ENCODE results near the gene TMEM121. TPM values are rescaled to one million over a fixed set of nuclear protein-coding genes. Genes with fewer than 3 reads are reported as not detected.

The TMEM121 gene
- total RNA-seq, 4 donors from 2014 or later = 1.7 to 4.2 (median 2.7) TPM

DNA sequence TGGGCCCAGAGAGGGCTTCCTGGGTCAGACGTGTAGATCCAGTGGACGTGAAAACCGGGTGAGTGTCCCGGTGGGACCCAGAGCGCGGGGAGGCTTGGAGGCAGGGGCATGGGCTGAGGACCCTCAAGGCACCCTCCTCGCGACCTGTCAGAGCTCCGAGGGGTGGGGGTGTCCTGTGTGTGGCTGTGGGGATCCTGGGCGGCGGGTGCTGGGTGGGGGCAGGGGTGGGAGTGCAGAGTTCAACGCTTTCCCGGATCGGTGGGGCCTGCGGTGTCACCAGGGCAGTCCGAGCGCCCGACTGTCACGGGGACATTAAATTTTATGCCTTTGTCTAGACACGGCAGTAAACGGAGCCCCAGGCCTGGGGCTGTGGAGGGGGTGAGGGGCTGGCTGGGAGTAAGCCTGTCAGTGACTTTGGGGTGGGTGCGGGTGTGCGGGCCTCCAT, 1.0 kb downstream of the TMEM121 start:
- peak overlapping the region; percentile 70 for H3K4me3 ChIP-seq
- TF ChIP-seq POLR2AphosphoS5 (IDR thresholded peaks at IDR 0.05) (no peak), EP300 (IDR thresholded peaks at IDR 0.05) (no peak), POLR2A (IDR thresholded peaks at IDR 0.05) (no peak)
- TF ChIP-seq, protein P1, sequence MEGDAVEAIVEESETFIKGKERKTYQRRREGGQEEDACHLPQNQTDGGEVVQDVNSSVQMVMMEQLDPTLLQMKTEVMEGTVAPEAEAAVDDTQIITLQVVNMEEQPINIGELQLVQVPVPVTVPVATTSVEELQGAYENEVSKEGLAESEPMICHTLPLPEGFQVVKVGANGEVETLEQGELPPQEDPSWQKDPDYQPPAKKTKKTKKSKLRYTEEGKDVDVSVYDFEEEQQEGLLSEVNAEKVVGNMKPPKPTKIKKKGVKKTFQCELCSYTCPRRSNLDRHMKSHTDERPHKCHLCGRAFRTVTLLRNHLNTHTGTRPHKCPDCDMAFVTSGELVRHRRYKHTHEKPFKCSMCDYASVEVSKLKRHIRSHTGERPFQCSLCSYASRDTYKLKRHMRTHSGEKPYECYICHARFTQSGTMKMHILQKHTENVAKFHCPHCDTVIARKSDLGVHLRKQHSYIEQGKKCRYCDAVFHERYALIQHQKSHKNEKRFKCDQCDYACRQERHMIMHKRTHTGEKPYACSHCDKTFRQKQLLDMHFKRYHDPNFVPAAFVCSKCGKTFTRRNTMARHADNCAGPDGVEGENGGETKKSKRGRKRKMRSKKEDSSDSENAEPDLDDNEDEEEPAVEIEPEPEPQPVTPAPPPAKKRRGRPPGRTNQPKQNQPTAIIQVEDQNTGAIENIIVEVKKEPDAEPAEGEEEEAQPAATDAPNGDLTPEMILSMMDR (IDR thresholded peaks at IDR 0.05) = no peak
- whole genome bisulfite sequencing = 5% methylated on average over 9 of the region's 23 CpGs
- no peaks in the 10 kb centered on the region for H3K36me3 ChIP-seq
- H3K27me3 ChIP-seq = peaks cover 13% of the 10 kb centered on the region
- H3K4me1 ChIP-seq = peaks cover 35% of the 10 kb centered on the region
- no peaks in the 10 kb centered on the region for H3K9me3 ChIP-seq
- DNase-seq (ENCODE audit: low spot score in 2 of 2) = peak in 1 of 2 donors; percentile 66
- no peak overlapping the region for H3K27ac ChIP-seq

DNA sequence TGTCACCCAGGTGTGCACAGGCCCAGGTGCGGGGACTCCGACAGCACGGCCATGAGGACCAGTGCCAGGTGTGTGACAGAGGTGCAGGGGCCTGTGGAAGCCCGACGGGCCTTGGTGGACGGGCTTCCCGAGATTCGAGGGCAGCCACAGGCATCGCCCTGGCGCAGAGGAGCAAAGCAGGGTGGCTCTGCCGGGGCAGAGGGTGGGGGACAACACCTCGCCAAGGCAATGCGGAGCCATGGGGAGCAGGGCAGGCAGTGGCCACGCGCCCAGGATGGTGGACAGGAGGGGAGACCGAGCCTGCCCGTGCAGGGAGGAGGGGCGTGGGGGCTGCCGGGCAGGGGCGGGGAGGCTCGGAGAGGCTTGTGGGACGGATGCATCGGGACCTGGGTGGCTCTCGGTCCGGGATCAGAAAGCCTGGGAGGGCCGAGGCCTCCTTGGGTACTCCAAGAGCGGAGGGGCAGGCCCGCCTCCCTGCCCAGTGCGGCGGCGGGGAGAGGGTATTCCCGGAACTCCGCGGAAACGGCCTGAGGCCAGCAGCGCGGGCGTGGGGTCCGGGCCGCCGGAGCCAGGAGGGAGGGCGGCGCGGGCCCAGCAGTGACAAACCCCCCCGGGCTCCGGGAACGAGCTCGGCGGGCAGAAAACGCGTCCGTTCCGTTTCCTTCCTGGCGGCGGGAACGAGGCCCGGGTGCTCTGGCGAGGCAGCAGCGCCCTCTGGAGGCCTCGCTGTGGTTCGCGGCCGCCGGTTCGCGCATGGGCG, 1.6 kb downstream of the TMEM121 start:
- peak in 1 of 2 donors; percentile 85 for DNase-seq (ENCODE audit: low spot score in 2 of 2)
- no peaks in the 10 kb centered on the region for H3K9me3 ChIP-seq
- 23% methylated on average over 13 of the region's 67 CpGs for WGBS
- H3K4me3 ChIP-seq = peak overlapping the region; percentile 70
- no peaks in the 10 kb centered on the region for H3K36me3 ChIP-seq
- peaks cover 35% of the 10 kb centered on the region for H3K4me1 ChIP-seq
- no peak overlapping the region for H3K27ac ChIP-seq
- peaks cover 13% of the 10 kb centered on the region for H3K27me3 ChIP-seq
- no peak for TF ChIP-seq EP300 (IDR thresholded peaks at IDR 0.05)
- no peak for TF ChIP-seq POLR2A (IDR thresholded peaks at IDR 0.05)
- peak in 1 of 3 donors; percentile 53 for TF ChIP-seq POLR2AphosphoS5 (IDR thresholded peaks at IDR 0.05)
- TF ChIP-seq, protein P1 (IDR thresholded peaks at IDR 0.05) = peak; percentile 58 to 97

DNA sequence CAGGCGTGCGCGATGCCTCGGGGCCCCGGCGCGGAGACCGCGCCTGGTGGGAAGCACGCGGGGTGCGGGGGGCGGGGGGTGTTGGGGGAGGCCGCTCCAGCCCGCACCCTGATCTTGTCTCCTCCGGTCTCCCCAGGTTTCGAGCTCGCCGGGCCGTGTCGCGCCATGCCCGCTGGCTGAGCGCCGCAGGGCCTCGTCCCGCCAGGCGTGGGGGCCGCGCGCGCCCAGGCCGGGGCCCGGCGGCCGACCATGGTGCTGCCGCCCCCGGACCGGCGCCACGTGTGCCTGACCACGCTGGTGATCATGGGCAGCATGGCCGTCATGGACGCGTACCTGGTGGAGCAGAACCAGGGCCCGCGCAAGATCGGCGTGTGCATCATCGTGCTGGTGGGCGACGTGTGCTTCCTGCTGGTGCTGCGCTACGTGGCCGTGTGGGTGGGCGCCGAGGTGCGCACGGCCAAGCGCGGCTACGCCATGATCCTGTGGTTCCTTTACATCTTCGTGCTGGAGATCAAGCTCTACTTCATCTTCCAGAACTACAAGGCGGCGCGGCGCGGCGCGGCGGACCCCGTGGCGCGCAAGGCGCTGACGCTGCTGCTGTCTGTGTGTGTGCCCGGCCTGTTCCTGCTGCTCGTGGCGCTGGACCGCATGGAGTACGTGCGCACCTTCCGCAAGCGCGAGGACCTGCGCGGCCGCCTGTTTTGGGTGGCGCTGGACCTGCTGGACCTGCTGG, 2.4 kb downstream of the TMEM121 start:
- DNase-seq (ENCODE audit: low spot score in 2 of 2) = peak in 1 of 2 donors; percentile 66
- WGBS = 50% methylated on average over 25 of the region's 89 CpGs
- Histone ChIP-seq H3K36me3 (no peaks in the 10 kb centered on the region), H3K9me3 (no peaks in the 10 kb centered on the region), H3K27ac (no peak overlapping the region), H3K4me3 (peak overlapping the region; percentile 70), H3K27me3 (peaks cover 13% of the 10 kb centered on the region), H3K4me1 (peaks cover 35% of the 10 kb centered on the region)
- TF ChIP-seq POLR2A (IDR thresholded peaks at IDR 0.05) (no peak), EP300 (IDR thresholded peaks at IDR 0.05) (no peak)

DNA sequence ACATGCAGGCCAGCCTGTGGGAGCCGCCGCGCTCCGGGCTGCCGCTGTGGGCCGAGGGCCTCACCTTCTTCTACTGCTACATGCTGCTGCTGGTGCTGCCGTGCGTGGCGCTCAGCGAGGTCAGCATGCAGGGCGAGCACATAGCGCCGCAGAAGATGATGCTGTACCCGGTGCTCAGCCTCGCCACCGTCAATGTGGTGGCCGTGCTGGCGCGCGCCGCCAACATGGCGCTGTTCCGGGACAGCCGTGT, 2.9 kb downstream of the TMEM121 start:
- no CpG with 5 or more reads among the region's 24 CpGs for WGBS

DNA sequence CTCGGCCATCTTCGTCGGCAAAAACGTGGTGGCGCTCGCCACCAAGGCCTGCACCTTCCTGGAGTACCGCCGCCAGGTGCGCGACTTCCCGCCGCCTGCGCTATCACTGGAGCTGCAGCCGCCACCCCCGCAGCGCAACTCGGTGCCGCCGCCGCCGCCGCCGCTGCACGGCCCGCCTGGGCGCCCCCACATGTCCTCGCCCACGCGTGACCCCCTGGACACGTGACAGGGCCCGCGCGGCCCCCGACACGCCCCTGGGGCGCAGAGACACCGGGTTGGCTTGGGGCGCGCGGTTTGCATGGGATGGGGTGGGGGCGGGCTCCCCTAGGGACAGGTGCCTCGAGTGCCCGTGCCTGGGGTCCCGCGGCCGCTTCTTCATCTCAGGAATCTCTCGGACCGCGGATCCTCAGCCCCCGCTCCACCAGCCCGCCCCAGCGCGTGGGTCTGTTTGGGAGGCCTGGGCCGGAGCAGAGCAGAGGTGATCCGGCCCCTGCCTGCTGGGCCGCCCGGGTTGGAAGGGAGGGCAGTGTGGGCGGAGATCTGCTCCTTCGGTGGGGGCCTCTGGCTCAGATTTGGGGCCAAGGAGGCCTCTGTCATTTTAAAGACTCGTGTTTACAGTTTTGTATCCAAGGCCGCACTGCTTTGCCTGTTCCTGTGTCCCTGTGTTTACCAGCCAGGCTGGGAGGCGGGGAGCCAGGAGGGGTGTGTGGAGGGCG, 3.3 kb downstream of the TMEM121 start:
- Histone ChIP-seq H3K36me3 (no peaks in the 10 kb centered on the region), H3K27me3 (peaks cover 18% of the 10 kb centered on the region), H3K27ac (no peak overlapping the region), H3K9me3 (no peaks in the 10 kb centered on the region), H3K4me1 (peaks cover 35% of the 10 kb centered on the region), H3K4me3 (no peak overlapping the region)
- DNase-seq (ENCODE audit: low spot score in 2 of 2) = peak in 1 of 2 donors; percentile 72
- WGBS = no CpG with 5 or more reads among the region's 63 CpGs
- no peak for TF ChIP-seq POLR2AphosphoS5 (IDR thresholded peaks at IDR 0.05)
- no peak for TF ChIP-seq POLR2A (IDR thresholded peaks at IDR 0.05)
- TF ChIP-seq EP300 (IDR thresholded peaks at IDR 0.05) = no peak
- TF ChIP-seq, protein P1 (IDR thresholded peaks at IDR 0.05) = no peak

More for the DNA sequence above, 2.9 kb downstream of the TMEM121 start:
- Histone ChIP-seq H3K27me3 (peaks cover 13% of the 10 kb centered on the region), H3K27ac (no peak overlapping the region), H3K4me1 (peaks cover 35% of the 10 kb centered on the region), H3K36me3 (no peaks in the 10 kb centered on the region), H3K9me3 (no peaks in the 10 kb centered on the region), H3K4me3 (peak overlapping the region; percentile 70)
- TF ChIP-seq POLR2AphosphoS5 (IDR thresholded peaks at IDR 0.05) = no peak
- TF ChIP-seq, protein P1 (IDR thresholded peaks at IDR 0.05) = no peak
- TF ChIP-seq POLR2A (IDR thresholded peaks at IDR 0.05) = no peak
- no peak for TF ChIP-seq EP300 (IDR thresholded peaks at IDR 0.05)
- DNase-seq (ENCODE audit: low spot score in 2 of 2) = no peak
